AG04449 (cell line): ENCODE measurements around the gene TMEM43.

Experiments used
- CTCF ChIA-PET: fragments of 350-600 bp; formaldehyde crosslinking; extraction: SDS; loops from one replicate; lab custom pipeline; 2021; ENCODE audit warnings: antibody characterized with exemption; lab: Yijun Ruan, JAX
- POLR2A ChIA-PET: fragments of 400-600, 350-600 bp; formaldehyde crosslinking; extraction: SDS; loops from one replicate; lab custom pipeline; 2020; ENCODE audit warnings: antibody characterized with exemption, inconsistent platforms; lab: Yijun Ruan, JAX
- DNase-seq: peaks from one replicate; pipeline ENCODE4 v3.0.0-alpha.2; 2010; ENCODE audit warnings: low read depth, low spot score
- H3K4me3 ChIP-seq: 2 replicates; pipeline ENCODE4 v1.5.1; 2011; ENCODE audit warnings: low read depth, mild to moderate bottlenecking, control low read depth, low read length
- CTCF ChIP-seq: IDR thresholded peaks from one replicate; pipeline ENCODE4 v1.5.1; 2011; ENCODE audit warnings: mild to moderate bottlenecking, moderate library complexity, low read length, control low read depth, inconsistent platforms; ENCODE audit not compliant: insufficient read depth; ENCODE audit errors: missing control alignments

Gene TMEM43

GRCh38 chr3:14169871-14170270 lies 45.0 kb downstream of the TMEM43 start:
- no peak for TF ChIP-seq CTCF
- DNase-seq: no peak
- ChIA-PET POLR2A (interaction anchor here (1.1 to 1.9 kb wide), 3 partner anchors 9 to 45 kb away, joined by 4 to 9 read pairs (median 7); partner anchors contain the start of genes CHCHD4, LSM3, TMEM43 and XPC), CTCF (interaction anchor here (0.9 to 2.7 kb wide), 7 partner anchors 9 to 273 kb away, joined by 3 to 10 read pairs (median 4); partner anchors contain the start of genes CHCHD4, LSM3 and TMEM43)
- no peak overlapping the region for H3K4me3 ChIP-seq

DNA sequence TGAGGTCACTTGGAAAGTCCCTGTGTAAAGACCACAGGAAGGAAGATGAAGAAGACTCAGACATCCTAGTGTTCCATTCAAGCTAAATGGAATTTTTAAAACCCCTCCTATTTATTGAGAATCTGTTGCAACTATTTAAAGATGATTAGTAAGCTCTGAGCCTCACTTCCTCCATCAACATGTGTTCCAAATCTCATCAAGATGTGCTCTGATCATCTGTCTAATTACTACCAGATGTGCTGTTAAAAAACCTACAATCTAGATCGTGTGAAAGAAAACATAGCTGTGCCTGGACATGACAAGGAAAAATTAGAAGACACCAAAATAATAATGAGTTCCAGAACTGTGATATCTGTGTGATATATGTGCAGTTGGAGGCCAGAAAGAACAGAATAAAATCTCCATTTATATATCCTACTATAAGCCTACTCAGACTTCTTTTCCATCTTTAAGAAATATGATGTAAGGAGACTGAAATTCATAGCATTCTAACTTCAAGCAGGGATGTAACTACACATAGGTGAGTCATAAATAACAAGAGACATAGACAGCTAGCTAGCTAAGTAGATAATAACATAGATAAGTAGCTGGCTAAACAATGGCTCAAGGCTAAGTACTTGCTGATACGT lies 45.8 kb downstream of the TMEM43 start:
- ChIA-PET CTCF (interaction anchor here (0.7 to 2.7 kb wide), 9 partner anchors 8 to 292 kb away, joined by 3 to 10 read pairs (median 4); partner anchors contain the start of genes CHCHD4, LSM3 and TMEM43), POLR2A (interaction anchor here (1.1 to 1.9 kb wide), 4 partner anchors 8 to 45 kb away, joined by 4 to 9 read pairs (median 8); partner anchors contain the start of genes CHCHD4, LSM3, TMEM43 and XPC)
- no peak for TF ChIP-seq CTCF
- DNase-seq: peak; percentile 42
- H3K4me3 ChIP-seq: no peak overlapping the region

DNA sequence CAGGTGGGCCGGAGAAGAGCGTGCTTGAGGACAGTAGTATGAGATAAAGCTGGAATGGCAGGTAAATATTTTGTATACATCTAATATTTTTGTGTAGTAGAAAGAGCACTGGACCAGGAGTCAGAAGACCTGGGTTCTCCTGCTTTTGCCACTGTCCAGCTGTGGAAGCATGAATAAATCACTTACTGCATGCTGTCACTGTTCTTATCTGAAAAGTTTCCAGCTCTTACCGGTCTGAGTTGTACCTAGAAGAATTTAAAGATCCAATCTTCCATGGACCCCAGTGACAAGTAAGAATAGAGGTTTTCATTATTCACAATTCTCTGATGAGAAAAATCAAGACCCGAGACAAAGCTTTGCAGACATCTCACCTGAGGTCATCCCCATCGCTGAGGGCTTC lies 47.6 kb downstream of the TMEM43 start:
- POLR2A ChIA-PET: no interaction called here
- H3K4me3 ChIP-seq: no peak overlapping the region
- CTCF ChIA-PET: interaction anchor here (1.3 to 4.1 kb wide), 3 partner anchors 12 to 276 kb away, joined by 5 to 27 read pairs (median 5); no protein-coding TSS in a partner anchor
- no peak for TF ChIP-seq CTCF
- no peak for DNase-seq

- no peak for TF ChIP-seq CTCF
- POLR2A ChIA-PET: no interaction called here
- CTCF ChIA-PET: interaction anchor here (4.1 kb wide), 1 partner anchor 29 kb away, joined by 27 read pairs; no protein-coding TSS in a partner anchor
- no peak overlapping the region for H3K4me3 ChIP-seq
- DNase-seq: no peak
Observed at GRCh38 chr3:14174483-14174882, 49.6 kb downstream of the TMEM43 start.

- CTCF ChIA-PET: interaction anchor here (0.9 to 4.1 kb wide), 4 partner anchors 26 to 286 kb away, joined by 3 to 27 read pairs (median 8); no protein-coding TSS in a partner anchor
- no peak for TF ChIP-seq CTCF
- H3K4me3 ChIP-seq: peak overlapping the region; percentile 24
- no peak for DNase-seq
- POLR2A ChIA-PET: interaction anchor here (0.9 kb wide), 1 partner anchor 25 kb away, joined by 3 read pairs; no protein-coding TSS in a partner anchor
Observed at GRCh38 chr3:14175383-14176037, 50.7 kb downstream of the TMEM43 start.
